ENCODE measurements around the gene TUBGCP3.
"Not testable (repeated sequence)": the region's sequence is repeated elsewhere in the genome, so short reads cannot be mapped to it uniquely, and the experiment has no call there.

TUBGCP3 gene, protein sequence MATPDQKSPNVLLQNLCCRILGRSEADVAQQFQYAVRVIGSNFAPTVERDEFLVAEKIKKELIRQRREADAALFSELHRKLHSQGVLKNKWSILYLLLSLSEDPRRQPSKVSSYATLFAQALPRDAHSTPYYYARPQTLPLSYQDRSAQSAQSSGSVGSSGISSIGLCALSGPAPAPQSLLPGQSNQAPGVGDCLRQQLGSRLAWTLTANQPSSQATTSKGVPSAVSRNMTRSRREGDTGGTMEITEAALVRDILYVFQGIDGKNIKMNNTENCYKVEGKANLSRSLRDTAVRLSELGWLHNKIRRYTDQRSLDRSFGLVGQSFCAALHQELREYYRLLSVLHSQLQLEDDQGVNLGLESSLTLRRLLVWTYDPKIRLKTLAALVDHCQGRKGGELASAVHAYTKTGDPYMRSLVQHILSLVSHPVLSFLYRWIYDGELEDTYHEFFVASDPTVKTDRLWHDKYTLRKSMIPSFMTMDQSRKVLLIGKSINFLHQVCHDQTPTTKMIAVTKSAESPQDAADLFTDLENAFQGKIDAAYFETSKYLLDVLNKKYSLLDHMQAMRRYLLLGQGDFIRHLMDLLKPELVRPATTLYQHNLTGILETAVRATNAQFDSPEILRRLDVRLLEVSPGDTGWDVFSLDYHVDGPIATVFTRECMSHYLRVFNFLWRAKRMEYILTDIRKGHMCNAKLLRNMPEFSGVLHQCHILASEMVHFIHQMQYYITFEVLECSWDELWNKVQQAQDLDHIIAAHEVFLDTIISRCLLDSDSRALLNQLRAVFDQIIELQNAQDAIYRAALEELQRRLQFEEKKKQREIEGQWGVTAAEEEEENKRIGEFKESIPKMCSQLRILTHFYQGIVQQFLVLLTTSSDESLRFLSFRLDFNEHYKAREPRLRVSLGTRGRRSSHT

DNA sequence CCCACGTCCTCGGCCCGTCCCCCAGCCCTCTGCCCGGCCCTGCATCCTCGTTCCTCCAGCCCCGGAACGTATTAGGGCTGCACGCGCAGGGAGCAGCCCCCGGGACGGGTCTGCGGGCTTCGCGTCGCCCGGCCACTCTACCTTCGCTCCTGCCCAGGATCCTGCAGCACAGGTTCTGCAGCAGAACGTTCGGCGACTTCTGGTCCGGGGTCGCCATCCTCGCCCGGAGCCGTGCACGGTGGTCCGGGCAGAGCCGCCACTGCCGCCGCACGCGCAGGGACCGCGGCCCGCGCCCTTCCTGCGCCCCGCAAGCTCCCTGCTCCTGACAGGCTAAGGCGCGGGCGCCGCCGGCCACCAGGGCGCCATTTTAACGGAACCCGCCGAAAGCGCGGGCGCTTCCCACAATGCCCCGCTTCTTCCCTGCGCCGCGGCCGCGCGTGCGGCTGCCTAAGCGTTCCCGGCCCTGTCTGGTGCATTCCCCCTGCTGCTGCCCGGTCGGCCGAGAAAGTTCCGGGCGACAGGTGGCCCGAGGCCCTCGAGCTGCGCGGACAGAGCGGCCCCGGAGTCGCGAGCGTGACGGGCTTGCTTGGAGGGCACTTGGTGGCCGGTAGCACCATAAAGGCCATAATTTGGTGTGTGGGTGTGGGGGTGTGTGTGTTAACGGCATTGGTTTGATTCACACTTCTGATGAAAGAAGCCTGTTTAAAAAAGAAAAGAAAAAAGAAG, at the start of gene TUBGCP3:
TUBGCP3 (minus strand) TSS at position 390 of the 726 bp plus-strand sequence; CDS start at position 217, 173 bp downstream.
- peak; percentile 82 for FAIRE-seq
- DNase-seq (ENCODE audit: extremely low spot score, insufficient read length, low read depth): peak; percentile 86

DNA sequence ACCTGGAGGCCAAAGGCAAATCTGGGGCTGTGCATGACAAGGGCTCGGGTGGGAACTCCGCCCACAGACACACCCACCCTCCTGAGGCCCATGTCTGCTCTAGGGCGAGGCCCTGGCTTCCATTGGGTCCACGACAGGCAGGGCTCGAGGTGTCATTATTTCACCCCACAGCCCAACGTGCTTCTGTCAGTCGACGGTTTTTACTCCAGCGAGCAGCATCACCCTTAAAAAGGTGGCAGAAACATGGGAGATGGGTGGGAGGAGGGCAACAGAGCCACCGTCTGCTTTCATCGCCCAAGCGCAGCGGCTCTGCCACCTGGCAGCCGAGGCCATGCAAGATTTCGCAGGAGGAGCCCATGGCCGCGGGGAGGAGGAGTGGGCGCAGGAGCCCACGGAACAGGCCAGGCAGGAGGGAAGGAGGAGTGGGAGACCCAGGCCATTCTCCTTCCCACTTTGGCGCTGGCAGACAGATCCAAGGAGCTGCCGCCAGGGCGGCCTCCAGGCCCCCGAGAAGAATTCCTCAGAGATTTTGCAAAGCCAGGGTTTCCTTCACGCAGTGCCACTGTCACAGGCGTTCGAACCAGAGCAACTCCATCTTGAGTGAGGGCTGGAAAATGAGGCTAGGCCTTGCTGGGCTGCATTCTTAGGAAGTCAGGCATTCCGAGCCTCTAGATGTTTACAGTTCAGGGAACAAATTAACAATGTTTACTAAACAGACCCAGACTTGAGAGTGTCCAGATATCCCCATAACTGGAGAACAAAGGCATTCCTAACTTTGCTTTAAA, 49.3 kb upstream of the TUBGCP3 start:
- FAIRE-seq (no peak), DNase-seq (ENCODE audit: extremely low spot score, insufficient read length, low read depth) (no peak)

DNA sequence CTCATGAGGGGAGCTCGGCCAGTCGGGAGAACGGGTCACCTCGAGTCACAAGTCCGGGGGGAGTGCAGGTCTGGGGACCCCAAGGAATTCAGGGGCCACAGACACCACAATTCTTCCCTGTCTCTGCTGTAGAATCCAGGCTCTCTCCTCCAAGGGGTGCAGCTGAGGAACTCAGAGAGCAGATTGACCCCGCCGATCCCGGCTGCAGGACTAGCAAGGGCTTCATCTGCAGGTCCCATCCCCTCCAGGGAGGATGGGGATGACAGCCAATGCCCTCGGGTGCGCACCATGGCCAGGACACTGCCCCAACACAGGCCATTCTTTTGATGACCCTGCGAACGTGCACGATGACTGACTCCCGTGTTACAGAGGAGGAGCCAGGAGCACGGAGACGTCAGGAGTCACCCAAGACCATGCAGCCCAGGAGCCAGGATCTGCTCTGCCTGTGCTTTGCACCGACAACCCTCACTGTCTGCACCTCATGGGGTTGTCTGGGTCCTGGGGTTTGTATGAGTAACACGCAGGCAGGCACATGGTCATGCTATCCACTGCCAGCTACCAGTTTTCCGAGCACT, 48.5 kb upstream of the TUBGCP3 start:
- DNase-seq (ENCODE audit: extremely low spot score, insufficient read length, low read depth): no peak
- FAIRE-seq: no peak

DNA sequence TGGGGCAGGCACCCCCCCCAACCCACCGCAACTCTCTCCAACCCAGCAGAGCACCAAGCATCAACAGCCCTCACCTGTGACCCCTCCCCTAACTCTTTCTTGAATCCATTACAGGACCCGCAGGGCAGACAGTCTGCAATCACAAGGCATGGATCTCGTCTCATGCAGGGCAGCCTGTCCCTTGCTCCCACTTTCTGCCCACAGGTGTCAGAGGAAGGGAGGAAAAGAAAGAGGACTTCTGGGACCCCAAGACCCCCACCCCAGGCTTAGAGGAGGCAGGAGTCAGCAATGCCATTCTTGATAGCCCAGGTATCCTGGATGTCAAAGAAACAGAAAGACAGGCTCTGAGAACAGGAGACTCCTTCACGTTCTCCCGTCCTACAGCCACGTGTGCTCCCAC, 47.4 kb upstream of the TUBGCP3 start:
- FAIRE-seq (no peak), DNase-seq (ENCODE audit: extremely low spot score, insufficient read length, low read depth) (no peak)

DNA sequence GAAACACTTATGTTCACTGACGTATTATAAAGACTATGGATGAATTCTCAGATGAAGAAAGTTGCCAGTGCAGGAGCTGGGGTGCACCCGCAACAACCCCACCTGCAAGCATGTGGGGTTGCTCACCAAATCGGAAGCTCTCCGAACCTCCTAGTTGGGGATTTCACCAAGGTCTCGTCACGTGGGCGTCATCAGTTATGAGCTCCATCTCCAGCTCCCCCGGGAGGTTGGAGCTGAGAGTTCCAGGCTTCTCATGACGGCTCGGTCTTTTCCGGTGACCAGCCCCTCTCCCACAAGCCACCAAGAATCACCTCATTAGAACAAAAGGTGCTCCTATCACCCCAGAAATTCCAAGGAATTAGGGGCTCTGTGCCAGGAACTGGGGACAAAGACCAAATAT, 46.1 kb upstream of the TUBGCP3 start:
- DNase-seq (ENCODE audit: extremely low spot score, insufficient read length, low read depth): no peak
- FAIRE-seq: no peak

DNA sequence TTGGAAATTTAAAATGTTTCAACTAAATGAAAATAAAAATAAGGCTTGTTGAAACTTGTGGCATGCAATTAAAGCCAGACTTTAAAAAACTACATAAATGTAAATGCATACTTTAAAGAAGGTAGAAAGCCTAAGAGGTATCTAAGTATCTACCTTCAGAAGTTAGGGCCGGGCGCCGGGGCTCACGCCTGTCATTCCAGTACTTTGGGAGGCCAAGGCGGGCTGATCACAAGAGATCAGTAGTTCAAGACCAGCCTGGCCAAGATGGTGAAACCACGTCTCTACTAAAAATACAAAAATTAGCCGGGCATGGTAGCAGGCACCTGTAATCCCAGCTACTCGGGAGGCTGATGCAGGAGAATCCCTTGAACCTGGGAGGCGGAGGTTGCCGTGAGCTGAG, 42.3 kb upstream of the TUBGCP3 start:
- FAIRE-seq; DNase-seq (ENCODE audit: extremely low spot score, insufficient read length, low read depth): not testable (repeated sequence)

DNA sequence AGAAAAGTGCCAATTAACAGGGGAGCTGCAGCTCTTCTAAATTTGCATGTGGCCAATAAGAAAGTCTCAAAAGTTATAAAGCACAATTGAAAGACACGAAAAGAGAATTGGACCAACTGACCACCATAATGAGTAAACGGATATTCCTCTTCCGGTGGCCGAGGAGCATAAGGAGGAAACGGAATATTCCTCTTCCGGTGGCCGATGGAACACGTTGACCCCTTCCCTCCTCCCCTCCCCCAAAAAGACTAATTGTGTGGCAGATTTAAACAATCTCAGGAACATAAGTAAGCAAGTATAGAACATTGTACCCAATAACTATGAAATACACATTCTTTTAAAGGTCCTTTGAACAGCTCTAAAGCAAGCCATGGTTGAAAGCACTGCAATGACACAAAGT, 41.2 kb upstream of the TUBGCP3 start:
- FAIRE-seq (no peak), DNase-seq (ENCODE audit: extremely low spot score, insufficient read length, low read depth) (no peak)

DNA sequence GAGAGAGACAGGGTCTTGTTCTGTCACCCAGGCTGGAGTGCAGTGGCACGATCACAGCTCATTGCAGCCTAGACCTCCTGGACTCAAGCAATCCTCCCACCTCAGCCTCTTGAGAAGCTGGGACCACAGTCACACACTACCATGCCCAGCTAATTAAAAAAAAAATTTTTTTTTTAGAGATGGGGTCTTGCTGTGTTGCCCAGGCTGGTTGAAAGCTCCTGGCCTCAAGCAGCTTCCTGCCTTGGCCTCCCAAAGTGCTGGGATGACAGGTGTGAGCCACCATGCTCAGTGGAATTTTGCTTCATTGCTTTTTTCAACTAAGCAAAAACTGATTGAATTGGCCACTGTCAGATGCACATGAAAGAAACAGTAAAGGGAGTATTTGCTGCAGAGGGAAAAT, 39.7 kb upstream of the TUBGCP3 start:
- DNase-seq (ENCODE audit: extremely low spot score, insufficient read length, low read depth); FAIRE-seq: not testable (repeated sequence)

DNA sequence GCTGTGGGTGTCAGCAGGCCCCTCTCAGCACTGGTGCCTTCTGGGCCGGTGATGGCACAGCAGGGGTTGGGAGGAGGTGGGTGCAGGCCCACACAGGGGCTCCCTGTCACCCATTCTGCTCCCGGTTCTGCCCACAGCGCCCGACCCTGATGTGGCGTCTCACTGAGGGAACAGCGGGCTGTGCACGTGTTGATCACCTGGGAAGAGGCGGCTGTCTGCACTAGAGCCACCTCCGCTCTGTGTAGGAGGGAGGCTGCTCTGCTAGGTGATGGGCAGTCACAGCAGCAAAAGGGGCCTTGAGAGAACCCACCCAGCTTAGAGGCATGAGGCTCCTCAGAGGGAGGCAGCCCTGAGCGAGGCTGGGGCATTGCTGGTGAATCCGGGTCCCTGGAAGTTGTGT, 39.2 kb upstream of the TUBGCP3 start:
- FAIRE-seq (no peak), DNase-seq (ENCODE audit: extremely low spot score, insufficient read length, low read depth) (no peak)

DNA sequence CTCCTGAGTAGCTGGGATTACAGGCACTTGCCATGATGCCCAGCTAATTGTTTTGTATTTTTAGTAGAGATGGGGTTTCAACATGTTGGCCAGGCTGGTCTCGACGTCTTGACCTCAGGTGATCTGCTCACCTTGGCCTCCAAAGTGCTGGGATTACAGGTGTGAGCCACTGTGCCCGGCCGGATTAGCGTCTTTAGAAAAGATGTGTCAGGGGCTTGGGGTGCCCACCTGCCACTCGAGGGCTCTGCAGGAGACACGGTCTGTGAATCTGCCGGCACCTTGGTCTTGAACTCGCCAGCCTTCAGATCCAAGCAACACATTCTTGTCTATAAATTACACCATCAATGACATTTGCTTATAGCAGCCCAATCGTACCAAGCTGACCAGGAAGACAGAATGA, 38.8 kb upstream of the TUBGCP3 start:
- DNase-seq (ENCODE audit: extremely low spot score, insufficient read length, low read depth) (no peak), FAIRE-seq (no peak)

DNA sequence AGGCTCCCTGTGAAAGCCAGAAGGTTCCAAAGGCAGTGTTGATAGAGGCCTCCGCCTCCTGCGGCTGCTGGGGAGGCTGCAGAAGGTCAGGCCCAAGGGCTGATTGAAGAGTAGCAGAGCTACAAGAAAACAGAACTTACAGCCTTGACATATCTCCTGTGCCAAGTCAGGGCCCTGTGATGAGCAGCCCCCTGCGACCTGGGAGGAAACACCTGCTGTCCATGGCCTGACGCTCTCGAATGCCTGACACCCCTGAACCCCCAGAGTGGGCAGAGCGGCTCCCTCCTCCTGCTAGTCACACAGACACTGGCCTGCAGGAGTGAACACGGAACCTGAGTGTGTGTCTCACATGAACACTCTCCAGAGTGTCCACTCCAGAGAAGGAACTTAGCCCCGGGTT, 38.2 kb upstream of the TUBGCP3 start:
- FAIRE-seq (no peak), DNase-seq (ENCODE audit: extremely low spot score, insufficient read length, low read depth) (no peak)

DNA sequence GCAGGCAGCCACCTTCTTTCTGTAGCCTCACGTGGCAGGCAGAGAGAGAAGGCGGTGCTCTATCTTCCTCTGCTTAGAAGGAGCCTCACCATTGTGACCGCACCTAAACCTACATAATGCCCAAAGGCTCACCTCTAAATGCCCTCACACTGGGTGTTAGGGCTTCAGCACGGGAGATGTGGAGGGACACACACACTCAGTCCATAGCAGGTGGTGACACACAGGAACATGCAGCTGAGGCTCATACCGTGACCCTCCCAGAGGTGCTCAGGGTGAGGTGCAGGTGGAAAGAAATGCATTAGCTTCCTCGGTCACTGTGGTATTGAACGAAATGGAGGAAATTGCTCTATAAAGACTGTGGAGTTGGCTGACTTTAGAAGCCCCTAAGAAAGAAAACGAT, 37.7 kb upstream of the TUBGCP3 start:
- FAIRE-seq (no peak), DNase-seq (ENCODE audit: extremely low spot score, insufficient read length, low read depth) (no peak)

DNA sequence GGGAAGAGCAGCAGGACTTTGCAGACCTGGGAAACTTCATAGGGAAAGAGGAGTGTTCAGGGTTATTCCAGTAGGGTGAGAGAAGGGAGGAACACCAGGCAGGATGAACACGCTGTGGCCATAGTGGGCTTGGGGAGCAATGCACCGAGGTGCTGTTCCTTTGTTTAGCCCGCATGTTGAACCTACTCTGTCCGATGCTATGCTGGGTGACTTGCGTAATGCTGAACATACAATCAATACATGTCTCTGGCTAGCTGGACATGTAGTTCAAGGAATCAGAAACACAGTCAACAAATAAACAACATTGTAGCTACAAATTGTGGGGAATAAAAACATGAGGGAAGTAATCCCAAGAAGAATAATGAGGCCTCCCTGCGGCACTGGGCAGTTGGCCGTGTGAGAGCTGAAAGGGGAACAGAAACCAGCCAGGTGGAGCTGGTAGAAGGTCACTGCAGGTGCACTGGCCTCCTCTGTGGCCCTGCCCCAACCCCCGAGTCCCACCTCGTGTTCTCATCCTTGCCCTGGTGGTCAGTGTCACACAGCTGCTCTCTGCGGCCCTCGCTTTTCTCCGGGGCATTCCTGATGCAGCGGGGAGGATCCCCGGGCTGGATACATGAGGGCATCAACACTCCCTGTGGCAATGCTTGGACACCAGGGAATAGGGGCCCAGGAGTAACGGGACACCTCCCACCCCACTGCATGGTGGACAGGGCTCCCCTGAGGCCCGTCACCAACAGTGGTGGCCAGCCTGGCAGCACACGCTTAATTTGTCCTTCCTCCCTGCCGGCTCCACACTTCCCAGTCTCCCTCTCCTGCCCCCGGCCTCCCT, 36.9 kb upstream of the TUBGCP3 start:
- no peak for DNase-seq (ENCODE audit: extremely low spot score, insufficient read length, low read depth)
- no peak for FAIRE-seq

DNA sequence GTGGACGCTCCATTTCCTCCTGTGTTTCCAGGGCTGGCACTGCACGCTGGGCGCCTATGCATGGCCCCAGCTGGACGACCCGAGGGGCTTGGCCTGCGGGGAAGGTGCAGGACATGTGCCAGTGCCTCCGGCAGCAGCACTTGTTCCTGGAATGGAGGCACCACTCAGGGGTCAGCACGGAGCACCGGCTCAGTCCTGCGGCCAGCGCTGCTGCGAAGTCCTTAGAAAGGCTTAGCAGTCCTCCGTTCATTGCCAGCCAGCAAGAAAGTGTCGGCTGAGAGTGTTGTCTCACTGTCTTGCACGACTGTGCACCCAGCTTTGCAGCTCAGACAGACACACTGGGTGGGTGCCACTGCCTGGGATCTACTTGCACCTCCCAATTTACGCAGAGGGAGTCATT, 36.1 kb upstream of the TUBGCP3 start:
- DNase-seq (ENCODE audit: extremely low spot score, insufficient read length, low read depth) (no peak), FAIRE-seq (no peak)

DNA sequence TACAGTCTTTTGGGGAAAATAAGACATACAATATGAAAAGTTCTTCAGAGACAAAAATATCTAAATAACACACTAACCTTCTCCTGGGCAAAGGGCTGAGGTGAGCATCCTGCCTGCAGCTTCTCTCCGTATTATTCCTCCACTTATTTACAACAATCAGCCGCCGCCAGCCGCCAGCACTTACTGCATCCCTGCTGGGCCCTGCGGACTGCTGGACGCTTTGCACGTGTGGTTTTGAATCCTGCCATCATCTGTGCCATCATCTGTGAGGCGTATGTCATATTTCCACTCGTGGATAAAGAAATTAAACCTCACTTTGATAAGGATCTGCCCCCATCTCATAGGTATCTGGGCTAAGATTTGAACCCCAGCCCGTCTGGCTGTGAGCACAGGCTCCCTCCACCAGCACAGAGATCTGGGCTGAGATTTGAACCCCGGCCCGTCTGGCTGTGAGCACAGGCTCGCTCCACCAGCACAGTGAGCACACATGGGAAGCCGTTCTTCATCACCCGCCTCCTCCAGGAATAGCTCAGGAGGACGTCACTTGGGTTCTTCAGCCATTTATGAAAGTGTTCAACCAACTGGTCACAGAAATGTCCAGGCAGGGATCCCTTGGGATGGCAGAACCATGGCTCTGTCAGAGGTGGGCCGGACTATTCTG, 35.2 kb upstream of the TUBGCP3 start:
- no peak for FAIRE-seq

DNA sequence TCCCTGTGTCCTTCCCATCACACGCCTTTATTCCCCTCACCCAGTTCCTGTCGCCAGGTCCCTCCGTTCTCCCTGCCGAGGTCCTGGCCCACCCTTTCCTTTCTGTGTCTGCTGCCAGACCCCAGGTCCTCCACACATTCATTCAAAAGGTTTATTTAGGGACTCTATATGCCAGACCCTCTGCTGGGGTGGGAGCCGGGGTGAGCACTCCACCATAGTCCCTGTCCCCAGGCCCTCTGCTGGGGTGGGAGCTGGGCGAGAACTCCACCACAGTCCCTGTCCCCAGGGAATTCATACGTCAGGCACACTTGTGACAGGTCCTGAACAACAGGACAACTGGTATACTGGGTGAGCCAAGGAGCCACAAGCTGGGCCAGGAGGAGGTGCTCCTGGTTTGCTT, 34.4 kb upstream of the TUBGCP3 start:
- DNase-seq (ENCODE audit: extremely low spot score, insufficient read length, low read depth) (no peak), FAIRE-seq (no peak)

More for the DNA sequence above, 35.2 kb upstream of the TUBGCP3 start:
- DNase-seq (ENCODE audit: extremely low spot score, insufficient read length, low read depth): no peak

DNA sequence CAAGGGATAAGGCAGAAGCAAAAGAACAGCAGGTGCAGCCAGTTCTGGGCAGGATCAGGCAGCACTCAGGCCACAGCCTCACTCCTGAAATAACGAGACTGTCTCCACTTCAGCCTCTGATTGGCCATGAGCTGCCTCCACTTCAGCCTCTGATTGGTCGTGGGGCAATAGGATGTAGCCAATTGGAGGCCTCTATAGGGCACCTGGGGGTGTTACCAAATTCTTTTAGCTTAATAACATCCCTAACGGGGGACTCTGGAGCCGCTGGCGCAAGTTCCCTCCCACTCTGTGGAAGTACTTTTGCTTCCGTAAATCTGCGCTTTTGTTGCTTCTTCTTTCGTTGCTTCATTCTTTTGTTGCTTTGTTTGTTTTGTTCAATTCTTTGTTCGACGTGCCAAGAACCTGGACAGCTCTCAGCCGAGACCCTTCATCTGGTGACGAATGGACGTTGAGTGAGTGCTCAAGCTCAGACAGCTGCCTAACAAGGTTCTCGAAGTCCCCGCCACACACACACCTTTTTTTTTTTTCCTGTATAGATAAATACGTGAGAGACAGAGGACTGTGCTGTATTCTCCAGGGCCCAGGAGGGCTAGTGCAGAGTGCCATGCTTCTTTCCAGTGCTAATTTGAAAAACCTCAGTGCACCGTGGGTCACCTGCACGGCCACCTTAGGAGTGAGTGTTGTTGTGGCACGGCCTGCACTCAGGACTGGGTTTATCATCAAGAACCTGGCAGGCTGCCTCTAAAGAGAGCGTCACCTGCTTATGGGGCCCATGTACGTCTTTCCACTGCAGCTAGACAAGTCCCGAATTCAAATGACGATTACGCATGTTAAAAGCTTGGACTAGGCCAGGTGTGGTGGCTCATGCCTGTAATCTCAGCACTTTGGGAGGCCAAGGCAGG, 32.0 kb upstream of the TUBGCP3 start:
- FAIRE-seq: no peak
- no peak for DNase-seq (ENCODE audit: extremely low spot score, insufficient read length, low read depth)
